ENCODE measurements around the gene ENTPD6.

GRCh38 chr20:25236450-25237304 is 41.2 kb downstream of the ENTPD6 start:
- TF ChIP-seq CTCF (IDR thresholded peaks at IDR 0.05) (no peak), POLR2A (IDR thresholded peaks at IDR 0.05) (no peak), EP300 (IDR thresholded peaks at IDR 0.05; ENCODE audit: low read depth) (no peak)

Measured in transverse colon (tissue), 3 donors.